Activated T-cell treated with anti-CD3 and anti-CD28 coated beads for 48 hours (primary cell): ENCODE measurements around the gene BMPER.

ENCODE experiments used
- DNase-seq: peaks from one replicate; pipeline ENCODE4 v3.0.0-alpha.2; 2020; ENCODE audit warnings: low read depth

Gene BMPER

DNA sequence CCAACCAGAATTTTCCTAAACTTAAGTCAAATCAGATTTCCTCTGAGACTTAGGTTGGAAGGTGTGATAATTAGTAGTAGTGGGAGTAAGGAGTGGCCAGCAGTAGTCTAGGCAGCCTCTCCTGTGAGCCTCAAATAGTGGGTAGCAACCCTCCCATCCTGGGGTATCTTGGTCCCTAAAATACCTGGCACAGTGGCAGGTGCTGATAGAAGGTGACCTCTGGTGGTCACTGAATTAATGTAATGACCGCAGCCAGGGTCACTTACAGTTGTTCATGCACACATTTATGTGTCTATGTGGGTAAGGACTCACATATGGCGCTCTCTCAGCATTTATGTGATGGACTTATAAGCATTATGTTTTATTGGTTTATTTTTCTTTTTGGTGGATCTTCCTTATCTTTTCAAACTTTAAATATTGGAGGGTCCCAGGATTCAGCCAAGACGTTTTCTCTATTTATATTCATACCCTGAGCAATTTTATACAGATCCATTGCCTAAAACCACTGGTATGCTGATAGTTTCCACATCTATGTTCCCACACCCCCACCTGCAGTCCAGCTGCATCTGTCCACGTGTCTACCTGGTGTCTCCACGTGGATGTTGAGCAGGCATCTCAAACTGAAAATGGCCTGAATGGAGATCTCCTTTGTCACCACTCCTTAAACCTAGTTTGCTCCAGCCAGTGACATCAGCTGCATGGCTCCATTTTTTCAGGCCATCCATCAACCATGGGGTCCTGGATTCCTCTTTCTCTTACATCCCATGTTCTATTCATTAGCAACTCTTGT, 18.3 kb downstream of the BMPER start:
- DNase-seq: no peak

DNA sequence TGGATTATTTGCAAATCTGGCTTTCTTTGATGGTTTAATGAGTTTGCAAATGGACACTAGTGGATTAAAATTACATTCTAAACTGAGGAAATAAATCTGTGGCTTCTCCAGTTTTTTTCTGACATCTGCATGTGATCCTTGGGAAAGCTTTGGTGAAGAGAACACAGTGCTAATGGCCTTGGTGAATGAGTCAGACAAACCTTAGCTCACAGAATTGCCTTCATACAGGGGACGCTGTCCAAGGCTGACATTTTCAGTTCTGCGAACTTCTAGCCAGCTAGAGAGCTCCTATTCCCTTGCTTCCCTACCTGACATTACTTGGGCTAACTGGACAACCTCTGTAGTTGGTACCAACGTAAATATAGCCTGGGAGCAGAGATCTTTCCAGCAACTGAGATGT, 21.2 kb downstream of the BMPER start:
- no peak for DNase-seq

GRCh38 chr7:33928986-33929385, 23.6 kb downstream of the BMPER start:
- no peak for DNase-seq

- no peak for DNase-seq
These were observed 26.9 kb downstream of the BMPER start for GRCh38 chr7:33932221-33932620.

DNA sequence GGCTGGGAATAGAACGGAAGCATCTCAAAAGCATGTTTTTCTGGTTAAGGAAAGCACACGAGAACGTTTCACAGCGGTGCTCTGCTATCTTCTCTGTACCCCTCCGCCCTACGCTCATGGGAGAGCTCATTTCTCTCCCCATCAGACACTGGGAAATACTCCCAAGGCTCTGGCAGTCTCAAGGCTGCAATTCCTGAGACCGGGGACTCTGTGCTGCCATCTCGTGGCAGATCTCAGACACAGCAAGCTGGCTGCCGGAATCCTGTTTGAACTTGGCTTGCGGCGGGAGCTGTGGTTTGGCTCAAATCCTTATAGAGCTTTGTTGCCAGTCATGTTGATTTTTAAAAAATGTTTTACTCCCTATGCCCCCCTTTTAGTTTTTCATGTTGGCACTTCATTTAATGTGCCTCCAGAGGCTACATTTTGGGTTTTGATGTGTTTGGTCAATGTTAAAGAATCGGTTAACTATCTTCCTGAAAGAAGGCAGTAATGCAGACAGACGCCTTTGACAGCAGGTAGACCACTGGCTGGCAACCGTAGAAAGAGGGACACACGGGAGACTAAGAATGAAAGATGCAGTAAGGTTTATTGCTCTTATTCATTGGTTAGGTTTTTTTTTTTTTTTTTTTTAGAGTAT, 27.6 kb downstream of the BMPER start:
- peak; percentile 47 for DNase-seq

GRCh38 chr7:33933611-33934281, 28.4 kb downstream of the BMPER start:
- DNase-seq: no peak

DNA sequence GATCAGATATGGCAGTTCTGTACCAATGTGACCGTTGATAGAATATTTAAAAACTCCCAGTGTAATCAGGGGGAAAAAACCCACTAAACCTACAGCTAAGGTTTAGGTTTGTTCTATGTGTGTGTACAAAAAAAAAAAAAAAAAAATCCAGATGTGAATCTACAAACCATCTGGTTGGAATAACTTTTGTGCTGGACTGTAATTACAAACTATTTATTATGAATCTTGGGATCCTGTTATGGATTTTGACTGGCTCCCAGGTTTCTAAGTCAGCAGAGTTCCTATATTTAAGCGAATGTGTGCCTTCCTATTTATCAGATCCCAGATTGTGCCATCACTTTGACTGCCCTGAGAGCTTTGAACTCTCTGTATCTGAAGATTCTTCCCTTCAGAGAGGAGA, 29.1 kb downstream of the BMPER start:
- DNase-seq: no peak

DNA sequence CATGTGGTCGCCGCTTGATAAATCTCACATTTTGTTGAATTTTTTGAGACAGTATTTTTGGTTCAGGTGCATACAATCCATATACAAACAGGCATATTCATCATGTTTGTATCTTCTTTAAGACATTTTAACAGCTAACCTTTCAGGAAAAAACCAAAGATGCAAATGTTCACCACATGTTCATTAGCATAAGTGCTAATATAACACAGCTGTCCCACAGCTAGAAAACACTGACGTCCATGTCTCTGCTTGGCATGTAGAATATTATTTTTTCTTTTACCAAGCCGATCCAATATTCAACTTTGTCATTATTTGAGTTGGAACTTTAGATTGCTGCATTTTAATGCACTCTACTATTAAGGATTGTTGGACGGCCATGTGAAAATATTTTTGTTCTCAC, 31.2 kb downstream of the BMPER start:
- no peak for DNase-seq

DNA sequence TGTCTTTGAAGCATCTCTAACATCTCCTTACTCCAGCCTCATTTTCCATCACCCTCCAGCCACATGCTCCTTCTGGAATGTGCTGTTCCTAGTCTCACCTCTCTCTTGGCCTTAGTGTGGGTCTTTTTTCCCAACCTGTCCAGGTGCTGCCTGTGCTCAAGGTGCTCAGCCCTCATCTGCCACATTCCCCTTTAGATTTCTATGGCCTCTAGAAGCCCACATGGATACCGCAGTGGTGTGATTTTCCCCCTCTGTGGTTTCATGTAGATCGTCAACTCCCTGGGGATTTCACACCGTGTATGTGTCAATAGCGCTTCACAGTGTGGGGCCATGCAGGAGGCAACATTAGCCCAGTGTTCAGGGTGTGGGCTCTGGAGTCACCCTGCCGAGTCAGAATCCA, 32.5 kb downstream of the BMPER start:
- DNase-seq: no peak

DNA sequence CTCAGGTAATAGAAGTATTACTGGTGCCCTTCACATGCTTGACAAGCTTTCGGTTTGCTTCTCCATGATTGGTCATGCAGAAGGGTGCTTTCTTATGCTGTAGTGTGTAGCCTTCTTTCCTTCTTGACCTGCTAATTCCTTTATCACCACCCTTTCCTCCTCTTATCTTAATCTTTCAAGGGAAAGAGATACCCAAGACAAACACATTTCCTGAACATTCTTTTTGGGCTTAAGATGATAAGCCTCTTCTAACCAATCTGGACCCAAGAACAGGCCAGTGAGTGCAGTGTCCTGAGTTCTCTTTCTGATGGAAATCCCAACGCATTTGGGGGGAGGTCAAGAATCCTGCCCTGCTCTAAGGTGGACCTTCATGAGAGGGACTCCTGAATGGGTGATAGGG, 33.8 kb downstream of the BMPER start:
- no peak for DNase-seq

DNA sequence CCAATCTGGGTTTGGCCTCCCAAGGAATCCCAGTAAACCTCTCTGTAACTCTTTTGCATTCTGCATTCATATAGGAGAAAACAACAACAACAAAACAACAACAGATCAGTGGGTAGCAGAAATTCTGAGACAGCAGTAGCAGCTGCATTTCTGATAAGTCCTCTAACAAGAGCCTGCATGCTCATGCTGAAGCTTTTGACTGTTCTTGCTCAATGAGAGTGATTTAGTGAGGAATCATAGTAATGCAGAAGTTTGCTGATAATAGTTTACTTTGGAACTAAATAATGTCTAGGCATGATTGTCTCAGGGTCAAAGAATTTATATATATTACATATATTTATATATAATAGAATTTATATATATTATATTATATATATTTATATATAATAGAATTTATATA, 35.2 kb downstream of the BMPER start:
- no peak for DNase-seq

DNA sequence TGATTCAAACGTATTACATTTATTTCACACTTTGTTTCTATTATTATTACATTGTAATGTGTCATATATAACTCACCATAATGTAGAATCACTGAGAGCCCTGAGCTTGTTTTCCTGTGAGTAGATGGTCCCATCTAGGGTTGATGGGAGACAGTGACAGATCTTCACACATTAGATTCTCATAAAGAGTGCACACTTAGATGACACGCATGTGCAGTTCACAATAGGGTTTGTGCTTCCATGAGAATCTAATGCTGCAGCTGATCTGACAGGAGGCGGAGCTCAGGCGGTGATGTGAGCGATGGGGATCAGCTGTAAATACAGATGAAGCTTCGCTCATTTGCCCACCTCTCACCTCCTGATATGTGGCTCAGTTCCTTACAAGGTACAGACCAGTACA, 36.1 kb downstream of the BMPER start:
- no peak for DNase-seq

DNA sequence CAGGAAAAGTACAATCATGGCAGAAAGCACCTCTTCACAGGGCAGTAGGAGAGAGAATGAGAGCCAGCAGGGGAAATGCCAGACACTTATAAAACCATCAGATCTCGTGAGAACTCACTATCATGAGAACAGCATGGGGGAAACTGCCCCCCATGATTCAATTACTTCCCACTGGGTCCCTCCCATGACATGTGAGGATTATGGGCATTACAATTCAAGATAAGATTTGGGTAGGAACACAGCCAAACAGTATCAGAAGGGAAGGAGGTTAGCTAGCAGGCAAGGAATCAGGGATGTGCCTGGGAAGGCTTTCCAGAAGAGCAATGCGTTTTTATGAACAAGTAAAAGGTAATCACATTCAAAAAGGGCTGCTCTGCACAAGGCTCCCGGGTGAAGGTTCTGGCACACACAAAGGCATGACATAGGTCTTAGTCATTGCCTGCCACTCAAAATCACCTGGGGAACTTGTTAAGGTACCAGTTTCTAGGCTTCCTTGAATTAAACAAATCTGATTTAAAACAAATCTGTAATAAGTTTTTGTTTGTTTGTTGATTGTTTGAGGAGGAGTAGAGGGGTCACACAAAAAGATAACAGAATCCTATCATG, 40.9 kb downstream of the BMPER start:
- no peak for DNase-seq

DNA sequence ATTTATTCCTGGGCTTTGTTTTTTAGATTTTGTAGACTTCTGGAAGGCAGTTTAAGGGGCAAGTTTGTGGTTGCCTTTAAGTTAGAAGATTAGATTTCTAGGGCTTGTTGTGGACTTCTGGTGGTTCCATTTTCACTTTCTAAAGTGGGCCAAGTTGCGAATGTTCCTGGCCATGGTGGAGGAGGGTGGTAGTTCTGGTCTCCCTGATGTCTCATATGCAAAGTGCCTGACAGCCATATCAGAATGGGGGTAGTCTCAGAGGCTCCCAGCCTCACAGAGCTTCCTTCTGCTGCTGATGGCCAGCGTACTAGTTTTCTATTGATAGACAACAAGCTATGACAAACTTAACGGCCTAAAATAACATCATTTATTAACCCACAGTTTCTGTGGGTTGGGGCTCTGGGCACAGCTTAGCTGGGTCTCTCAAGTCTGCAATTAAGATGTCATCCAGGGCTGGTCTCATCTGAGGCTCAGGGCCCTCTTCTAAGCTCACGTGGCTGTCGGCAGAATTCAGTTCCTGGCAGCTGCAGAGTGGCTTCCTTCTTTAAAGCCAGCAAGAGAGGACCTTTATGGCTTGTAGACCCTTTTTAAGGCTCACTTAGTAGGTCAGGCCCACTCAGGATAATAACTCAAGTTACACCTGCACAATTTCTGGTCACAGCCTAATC, 44.8 kb downstream of the BMPER start:
- no peak for DNase-seq

DNA sequence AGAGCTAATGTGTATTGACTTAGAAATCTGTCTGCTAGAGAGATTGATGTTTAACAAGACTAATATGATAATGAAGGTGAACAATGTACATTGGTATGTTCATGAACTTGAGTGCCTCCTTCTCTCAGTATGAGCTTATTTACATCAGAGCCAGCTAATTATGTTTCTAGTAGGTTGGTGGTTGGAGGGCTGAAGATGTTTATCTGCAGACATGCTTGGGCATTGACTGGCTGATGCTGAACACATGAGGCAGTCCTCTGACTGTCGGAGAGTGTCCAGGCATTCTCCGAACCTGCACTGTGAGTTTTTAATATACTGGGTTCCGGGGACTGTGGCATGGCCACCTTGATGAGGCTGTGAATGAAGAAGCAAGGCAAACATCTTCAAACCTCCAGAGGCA, 47.5 kb downstream of the BMPER start:
- DNase-seq: no peak

DNA sequence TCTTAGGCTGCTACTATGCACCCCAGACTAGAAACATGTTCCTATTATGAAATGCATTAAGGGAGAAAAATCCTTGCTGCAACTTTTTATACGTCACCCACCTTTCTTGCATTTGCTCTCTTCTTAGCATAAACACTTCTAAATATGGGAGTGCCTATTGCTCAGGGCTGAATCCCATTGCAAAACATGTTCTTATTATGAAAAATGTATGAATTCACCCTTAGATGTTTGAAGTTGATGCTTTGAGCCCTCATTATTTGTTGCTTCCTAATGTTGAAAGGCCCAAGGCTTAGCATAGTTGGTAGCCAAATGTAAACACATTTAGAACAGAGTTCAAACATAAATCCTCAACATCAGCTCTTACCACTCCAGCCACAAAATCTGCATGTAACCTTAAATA, 52.8 kb downstream of the BMPER start:
- no peak for DNase-seq

DNA sequence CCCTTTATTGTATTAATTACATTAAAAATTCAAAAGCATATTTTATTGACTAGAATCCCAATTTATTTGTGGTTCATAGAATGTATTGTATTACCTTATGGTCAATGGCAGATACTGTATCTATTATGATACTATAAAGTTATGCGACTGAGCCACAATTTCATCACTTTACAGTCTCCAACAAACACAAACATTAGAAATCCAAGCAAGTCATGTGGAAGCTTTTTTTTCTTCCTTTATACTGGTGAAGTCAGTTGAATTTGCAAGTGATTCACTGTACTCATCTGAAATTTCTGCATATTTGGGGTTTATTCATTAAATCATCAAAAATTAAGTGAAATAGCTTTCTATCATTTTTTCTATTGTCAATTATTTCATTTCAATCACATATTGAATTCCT, 54.3 kb downstream of the BMPER start:
- DNase-seq: no peak

- DNase-seq: no peak
These were observed 56.6 kb downstream of the BMPER start for GRCh38 chr7:33961948-33962347.

DNA sequence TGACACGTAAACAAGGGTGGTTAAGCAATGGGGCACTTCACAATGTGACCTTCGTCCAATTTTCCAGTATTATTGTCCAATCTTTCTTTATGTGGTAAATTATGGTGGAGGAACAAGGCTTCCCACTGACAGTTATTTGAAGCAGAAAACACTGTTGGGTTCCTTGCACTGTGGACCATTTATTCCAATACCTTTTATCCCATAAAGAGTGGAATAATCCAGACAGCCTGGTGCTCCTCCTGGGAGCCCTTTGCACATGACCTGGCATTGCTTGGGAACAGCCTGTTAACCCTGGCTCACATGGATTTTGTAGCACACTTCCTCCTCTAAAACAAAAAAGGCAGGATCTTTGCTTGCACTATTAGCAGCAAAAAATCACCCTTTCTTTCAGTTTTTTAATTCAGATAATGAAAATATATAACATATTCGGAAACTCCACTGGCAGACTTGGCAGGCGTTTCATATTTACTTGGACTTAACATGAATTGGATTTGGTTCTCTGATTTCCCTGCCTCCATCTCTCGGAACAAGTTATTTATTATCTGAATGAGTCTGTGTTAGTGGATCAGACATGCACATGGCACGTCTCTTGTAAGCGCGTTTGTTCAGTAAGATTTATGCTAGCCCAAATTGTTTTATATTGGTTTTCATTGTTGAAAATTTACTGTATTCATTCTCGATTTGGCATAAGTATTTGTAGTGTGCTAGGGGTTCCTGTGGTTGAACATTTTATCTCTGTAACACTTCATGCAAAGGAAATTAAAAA, 59.3 kb downstream of the BMPER start:
- no peak for DNase-seq

GRCh38 chr7:33965183-33965744, 59.9 kb downstream of the BMPER start:
- no peak for DNase-seq

- DNase-seq: no peak
These were observed 63.3 kb downstream of the BMPER start for GRCh38 chr7:33968591-33968990.
